GM18505 (cell line): Measurements from ENCODE around the gene SBF1.

Source experiments
- ATAC-seq: cut with Tn5 transposase; IDR thresholded peaks from one replicate; pipeline ENCODE4 v1.9.1; 2021; ENCODE audit not compliant: unreplicated experiment
- POLR2A ChIP-seq: IDR thresholded peaks from 4 replicates; pipeline ENCODE4 v1.6.1; 2011; ENCODE audit warnings: borderline replicate concordance; ENCODE audit not compliant: insufficient read depth, insufficient read length; ENCODE audit errors: extremely low read depth

Gene SBF1

DNA sequence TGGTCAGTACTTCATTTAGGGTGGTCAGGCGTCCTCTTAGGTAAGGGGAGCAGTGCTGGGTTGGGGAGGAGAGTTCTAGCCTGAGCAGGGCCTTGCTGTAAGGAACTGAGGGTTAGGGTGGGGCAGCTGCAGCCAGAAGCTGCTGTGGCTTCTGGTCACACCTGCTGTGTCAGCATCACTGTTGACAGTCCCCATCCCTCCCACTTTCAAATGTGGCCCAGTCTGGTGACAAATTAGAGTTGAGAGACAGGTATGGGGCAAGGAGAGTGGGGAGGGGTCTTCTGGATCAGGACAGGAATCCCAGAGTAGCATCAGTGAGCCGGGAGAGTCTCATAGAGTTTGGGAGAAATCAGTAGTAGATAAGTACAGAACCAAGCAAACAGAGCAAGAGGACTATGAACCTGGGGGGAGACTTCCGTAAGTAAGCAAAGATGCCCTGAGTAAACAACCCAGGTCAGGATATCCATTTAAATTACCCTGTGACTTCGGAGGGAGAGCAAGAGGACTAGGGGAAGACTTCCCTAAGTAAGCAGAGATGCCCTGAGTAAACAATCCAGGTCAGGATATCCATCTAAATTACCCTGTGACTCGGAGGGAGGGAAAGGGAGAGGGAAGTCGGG is 78.0 kb downstream of the SBF1 start:
- no peak for TF ChIP-seq POLR2A

More for the DNA sequence above, 78.0 kb downstream of the SBF1 start:
- ATAC-seq = no peak
